Smooth muscle cell (in vitro differentiated cells): ENCODE results near the gene GPR37. TPM values are rescaled to one million over a fixed set of nuclear protein-coding genes. Genes with fewer than 3 reads are reported as not detected.

Experiments used
- polyA plus RNA-seq: library from polyadenylated mRNA; unstranded; fragments of >200 nt; fragmentation: Nextera tagmentation; extraction: Ambion mirVana; gene quantifications from 2 replicates; pipeline ENCODE4 v1.2.1, GENCODE V29; 2016
- total RNA-seq: library from RNA; depleted of rRNA; stranded (reverse); fragments of >200 nt; gene quantifications from 2 replicates; pipeline ENCODE4 v1.2.3, GENCODE V29; 2014

The GPR37 gene
- total and polyA plus RNA-seq, 2 experiments from 2014 or later = 0.38 to 1.3 TPM

Other genes starting within 250 kb of the GPR37 start
- 33.3 and 35.5 TPM in 2 replicates for gene POT1, start 164.0 kb upstream of the GPR37 start, total RNA-seq
- 12.2 and 16.9 TPM in 2 replicates for gene POT1, start 164.0 kb upstream of the GPR37 start, polyA plus RNA-seq